ENCODE results near the gene CHD9NB. TPM values are rescaled to one million over a fixed set of nuclear protein-coding genes. Genes with fewer than 3 reads are reported as not detected.

The CHD9NB gene
- total and polyA plus RNA-seq, 2 of the 4 experiments (the other 2 are of a cell fraction), result 0.94 to 1.1 TPM

DNA sequence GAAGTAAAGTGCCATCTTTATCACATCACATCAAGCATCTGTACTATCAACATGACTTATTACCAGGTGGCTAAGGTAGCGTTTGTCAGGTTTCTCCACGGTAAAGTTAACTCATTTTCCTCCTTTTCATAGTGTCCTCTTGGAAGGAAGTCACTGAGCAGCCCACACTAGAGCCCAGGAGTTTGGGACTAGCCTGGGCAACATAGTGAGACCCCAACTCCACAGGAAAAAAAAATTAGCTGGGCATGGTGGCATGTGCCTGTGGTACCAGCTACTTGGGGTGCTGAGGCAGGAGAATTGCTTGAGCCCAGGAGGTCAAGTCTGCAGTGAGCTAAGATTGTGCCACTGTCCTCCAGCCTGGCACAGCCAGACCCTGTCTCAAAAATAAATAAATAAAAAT lies 15.0 kb upstream of the CHD9NB start:
- dilution Hi-C loops (cut with HindIII; ENCODE audit: low sequenced_read_pairs, unreplicated experiment) (no loop called here), in situ Hi-C loops (cut with MboI; ENCODE audit: low sequenced_read_pairs) (loop anchor here (25.0 kb wide), 2 partner anchors 370 to 1180 kb away; partner anchors contain the start of gene RBL2)
- no CpG with 5 or more reads among the region's 2 CpGs for WGBS, 2 experiments (ENCODE audit: extremely low coverage in 2 of 2, insufficient read length in 1 of 2)

More for the DNA sequence above, 15.0 kb upstream of the CHD9NB start:
- Histone ChIP-seq H2BK120ac (ENCODE audit: low read depth, low read length) (no peak overlapping the region), H3K27me3 (ENCODE audit: control insufficient read depth, insufficient read depth, low read length) (no peaks in the 10 kb centered on the region), H2BK20ac (ENCODE audit: low read depth, low read length) (no peak overlapping the region), H3K18ac (ENCODE audit: low read depth, low read length) (no peak overlapping the region), H4K20me1 (ENCODE audit: insufficient read depth, low read length) (no peaks in the 10 kb centered on the region; the same call in 1 of the 2 replicates), H3K9me1 (ENCODE audit: insufficient read depth, low read length) (peaks cover 8% of the 10 kb centered on the region; the same call in 1 of the 2 replicates), H3K56ac (ENCODE audit: extremely low read depth, insufficient read depth, low read length) (no peak overlapping the region), H3K27ac (ENCODE audit: insufficient read depth, low read length) (no peak overlapping the region), H2AK5ac (ENCODE audit: low read depth, low read length) (no peak overlapping the region), H3K9ac (ENCODE audit: low read depth, low read length) (no peak overlapping the region), H3K4ac (ENCODE audit: low read depth, low read length) (no peak overlapping the region), H2AK9ac (replicated peaks; ENCODE audit: low read depth, low read length, poor library complexity) (no peak overlapping the region), H4K91ac (ENCODE audit: insufficient read depth, low read depth, low read length) (no peak overlapping the region), H3K4me1 (ENCODE audit: control insufficient read depth, insufficient read depth, low read length) (no peaks in the 10 kb centered on the region; the same call in 1 of the 2 replicates), H2BK5ac (ENCODE audit: low read depth, low read length, poor library complexity, severe bottlenecking) (no peak overlapping the region), H4K8ac (ENCODE audit: low read depth in 2 of 2, low read length in 2 of 2) (no peak overlapping the region), H3K14ac (replicated peaks; ENCODE audit: low read depth, low read length) (no peak overlapping the region), H3K79me1 (ENCODE audit: low read depth in 1 of 2, low read length in 2 of 2) (peaks cover 38 to 58% of the 10 kb centered on the region in 2 experiments), H3K23ac (ENCODE audit: low read depth, low read length) (no peak overlapping the region), H2BK15ac (ENCODE audit: low read depth, low read length) (no peak overlapping the region), H3K9me3 (ENCODE audit: control insufficient read depth, insufficient read depth, low read length) (no peaks in the 10 kb centered on the region), H4K5ac (ENCODE audit: low read depth, low read length) (no peak overlapping the region), H3K4me3 (ENCODE audit: insufficient read depth, low read depth, low read length) (no peak overlapping the region), H2AFZ (replicated peaks; ENCODE audit: low read length, poor library complexity) (no peak overlapping the region), H3K36me3 (ENCODE audit: control insufficient read depth, insufficient read depth, low read length) (peaks cover 4% of the 10 kb centered on the region), H3K4me2 (ENCODE audit: low read depth, low read length) (no peak overlapping the region)
- ATAC-seq (ENCODE audit: low read depth) (no peak), DNase-seq (no peak)
- TF ChIP-seq RCOR1 (IDR thresholded peaks at IDR 0.05; ENCODE audit: insufficient replicate concordance, low read length) (no peak), POLR2A (IDR thresholded peaks at IDR 0.05; ENCODE audit: low read depth, low read length) (no peak), MAZ (IDR thresholded peaks at IDR 0.05; ENCODE audit: borderline replicate concordance, low read depth, low read length) (no peak), MXI1 (IDR thresholded peaks at IDR 0.05; ENCODE audit: borderline replicate concordance, low read depth, low read length) (no peak), BHLHE40 (IDR thresholded peaks at IDR 0.05; ENCODE audit: low read depth, low read length) (no peak), NFE2L2 (IDR thresholded peaks at IDR 0.05; ENCODE audit: low read depth, low read length) (no peak), CHD1 (IDR thresholded peaks at IDR 0.05; ENCODE audit: low read depth, low read length) (no peak), SMC3 (IDR thresholded peaks at IDR 0.05; ENCODE audit: low read depth, low read length) (no peak), RFX5 (IDR thresholded peaks at IDR 0.05; ENCODE audit: low read depth, low read length) (no peak), MAFK (IDR thresholded peaks at IDR 0.05; ENCODE audit: low read depth, low read length) (no peak), RAD21 (IDR thresholded peaks at IDR 0.05; ENCODE audit: low read length) (no peak)
- TF ChIP-seq, protein P1, sequence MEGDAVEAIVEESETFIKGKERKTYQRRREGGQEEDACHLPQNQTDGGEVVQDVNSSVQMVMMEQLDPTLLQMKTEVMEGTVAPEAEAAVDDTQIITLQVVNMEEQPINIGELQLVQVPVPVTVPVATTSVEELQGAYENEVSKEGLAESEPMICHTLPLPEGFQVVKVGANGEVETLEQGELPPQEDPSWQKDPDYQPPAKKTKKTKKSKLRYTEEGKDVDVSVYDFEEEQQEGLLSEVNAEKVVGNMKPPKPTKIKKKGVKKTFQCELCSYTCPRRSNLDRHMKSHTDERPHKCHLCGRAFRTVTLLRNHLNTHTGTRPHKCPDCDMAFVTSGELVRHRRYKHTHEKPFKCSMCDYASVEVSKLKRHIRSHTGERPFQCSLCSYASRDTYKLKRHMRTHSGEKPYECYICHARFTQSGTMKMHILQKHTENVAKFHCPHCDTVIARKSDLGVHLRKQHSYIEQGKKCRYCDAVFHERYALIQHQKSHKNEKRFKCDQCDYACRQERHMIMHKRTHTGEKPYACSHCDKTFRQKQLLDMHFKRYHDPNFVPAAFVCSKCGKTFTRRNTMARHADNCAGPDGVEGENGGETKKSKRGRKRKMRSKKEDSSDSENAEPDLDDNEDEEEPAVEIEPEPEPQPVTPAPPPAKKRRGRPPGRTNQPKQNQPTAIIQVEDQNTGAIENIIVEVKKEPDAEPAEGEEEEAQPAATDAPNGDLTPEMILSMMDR (conservative IDR thresholded peaks at IDR 0.05; ENCODE audit: low read depth, low read length), result no peak
- BruUV-seq (replicated peaks), result no TSS peak
- intact Hi-C loops (cut with micrococcal nuclease), result no loop called here
- CTCF ChIA-PET, result interaction anchor here (0.5 kb wide), 1 partner anchor 9 kb away, joined by 5 read pairs; no protein-coding TSS in a partner anchor
- POLR2A ChIA-PET (ENCODE audit: unreplicated experiment), result no interaction called here

All from IMR-90 (cell line).